OCI-M2 (cell line): ENCODE data around the gene COPB1.

ENCODE experiments used
- DNase-seq: peaks from one replicate; lab custom pipeline; 2025; ENCODE audit not compliant: unreplicated experiment; lab: John Stamatoyannopoulos, UW

Gene COPB1

DNA sequence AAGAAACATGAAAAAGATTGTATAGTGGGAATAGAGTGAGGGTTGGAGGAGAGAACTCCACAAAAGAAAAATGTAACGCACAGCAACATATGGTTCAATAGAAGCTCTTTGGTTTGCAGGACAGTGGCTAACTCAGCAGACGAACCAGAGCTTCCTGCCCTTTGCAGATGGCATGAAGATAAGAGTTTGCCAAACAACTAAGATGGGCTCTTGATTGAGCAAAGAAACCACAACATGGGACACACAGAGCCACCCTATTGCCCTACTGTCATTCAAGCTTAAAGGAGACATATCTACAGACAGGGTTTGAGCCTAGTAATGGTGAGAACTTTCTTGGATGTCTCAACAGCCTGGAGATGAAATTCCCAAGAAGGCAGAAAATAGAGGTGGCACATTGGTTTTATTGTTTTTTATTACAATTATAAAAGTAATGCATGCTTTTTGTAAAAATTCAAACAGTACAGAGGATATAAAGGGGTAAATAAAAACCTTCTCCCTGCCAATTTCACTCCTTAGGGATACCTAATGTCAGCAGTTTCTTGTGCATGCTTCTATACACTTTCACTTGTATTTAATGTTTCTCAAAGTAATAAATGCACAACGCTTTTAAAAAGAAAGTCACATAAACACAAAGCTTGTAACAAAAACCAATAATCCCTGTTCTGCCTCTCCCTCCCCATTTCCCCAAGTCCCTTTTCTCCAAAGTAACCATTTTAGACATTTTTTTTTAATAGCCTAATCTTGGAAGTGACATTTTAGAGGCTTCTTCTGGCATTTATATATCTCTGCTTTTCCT is 63.7 kb downstream of the COPB1 start:
- no peak for DNase-seq

DNA sequence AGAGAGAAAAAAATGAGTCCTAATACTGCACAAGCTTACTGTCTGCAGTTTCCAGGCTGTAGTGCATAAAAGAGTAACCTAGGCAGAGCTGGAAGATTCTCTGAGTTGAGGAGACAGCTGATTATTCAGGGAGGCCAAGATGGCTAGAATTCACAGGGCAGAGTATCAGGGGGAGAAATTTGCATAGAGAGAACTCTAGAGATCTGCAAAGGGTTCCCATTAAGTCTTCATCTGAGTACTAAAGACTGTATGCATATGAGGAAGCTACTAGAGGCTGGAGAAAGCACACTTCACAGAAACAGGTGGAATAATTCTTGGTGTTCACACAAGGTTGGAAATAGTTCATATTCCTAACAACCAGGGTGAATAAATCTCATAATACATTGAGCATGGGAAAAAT is 74.0 kb downstream of the COPB1 start:
- no peak for DNase-seq

DNA sequence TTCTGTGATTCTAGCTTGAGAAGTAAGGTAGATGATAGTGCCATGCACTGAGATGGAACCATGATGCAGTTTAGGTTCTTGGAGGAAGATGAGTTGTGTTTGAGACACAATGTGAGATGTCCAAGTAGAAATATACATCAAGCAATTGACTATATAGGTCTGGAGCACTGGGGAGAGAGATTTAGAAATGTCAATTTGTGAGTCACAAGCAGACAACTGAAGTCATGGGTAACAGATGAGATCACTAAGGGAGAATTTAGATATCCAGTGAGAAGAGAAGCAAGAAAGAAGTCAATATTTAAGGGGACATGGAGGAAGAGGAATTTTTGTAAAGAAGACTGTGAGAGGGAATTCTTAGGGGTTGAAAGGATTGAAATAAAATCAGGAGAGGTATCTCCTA is 75.5 kb downstream of the COPB1 start:
- no peak for DNase-seq

GRCh38 chr11:14423633-14424032 is 76.0 kb downstream of the COPB1 start:
- DNase-seq, result no peak

GRCh38 chr11:14422814-14423182 is 76.8 kb downstream of the COPB1 start:
- no peak for DNase-seq

- no peak for DNase-seq
These were observed 77.4 kb downstream of the COPB1 start for GRCh38 chr11:14422052-14422813.

DNA sequence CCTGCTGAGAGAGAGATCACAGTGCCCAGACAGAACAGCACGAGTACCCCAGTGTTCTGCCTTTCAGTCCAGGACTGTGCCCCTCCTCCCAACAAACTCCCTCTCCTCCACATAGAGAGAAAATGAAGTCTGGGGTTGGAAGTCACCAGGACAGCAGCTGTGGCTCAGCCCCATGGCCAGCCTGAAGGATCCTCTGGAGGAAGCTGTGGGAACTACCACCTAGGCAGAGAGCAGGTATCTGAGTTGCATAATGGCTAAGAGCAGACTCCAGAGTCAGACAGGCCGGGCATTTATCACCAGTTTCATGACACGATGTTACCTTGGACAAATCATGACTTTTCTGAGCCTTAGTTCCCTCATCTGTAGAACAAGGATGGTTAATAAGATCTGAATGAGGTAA is 79.4 kb downstream of the COPB1 start:
- DNase-seq, result no peak

DNA sequence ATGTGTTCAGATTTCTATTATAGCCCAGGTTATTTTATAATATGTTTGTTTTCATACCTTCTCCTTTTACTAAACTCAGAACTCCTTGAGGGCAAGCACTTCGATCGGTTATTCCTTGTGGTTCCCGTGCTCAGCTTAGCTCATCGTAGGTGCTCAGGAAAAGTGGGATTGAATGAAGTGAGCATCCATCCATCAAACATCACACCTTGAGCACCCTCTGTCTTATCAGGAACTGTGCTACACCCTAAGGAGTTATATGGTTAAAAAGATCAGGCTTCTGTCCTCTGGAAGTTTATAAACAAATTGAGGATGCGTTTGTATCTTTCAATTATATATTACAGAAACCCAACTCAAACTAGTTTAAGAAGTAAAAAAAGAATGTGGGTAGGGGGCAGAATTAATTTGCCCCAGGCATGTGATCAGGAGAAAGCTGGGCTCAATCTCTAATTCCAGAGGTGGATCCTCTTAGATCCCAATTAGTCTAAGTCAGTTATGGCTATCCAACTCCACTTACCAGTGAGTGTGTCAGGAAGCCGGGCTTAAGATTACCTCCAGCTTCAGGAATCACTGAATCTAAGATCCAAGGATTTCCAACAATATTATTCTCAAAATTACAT is 80.7 kb downstream of the COPB1 start:
- no peak for DNase-seq

DNA sequence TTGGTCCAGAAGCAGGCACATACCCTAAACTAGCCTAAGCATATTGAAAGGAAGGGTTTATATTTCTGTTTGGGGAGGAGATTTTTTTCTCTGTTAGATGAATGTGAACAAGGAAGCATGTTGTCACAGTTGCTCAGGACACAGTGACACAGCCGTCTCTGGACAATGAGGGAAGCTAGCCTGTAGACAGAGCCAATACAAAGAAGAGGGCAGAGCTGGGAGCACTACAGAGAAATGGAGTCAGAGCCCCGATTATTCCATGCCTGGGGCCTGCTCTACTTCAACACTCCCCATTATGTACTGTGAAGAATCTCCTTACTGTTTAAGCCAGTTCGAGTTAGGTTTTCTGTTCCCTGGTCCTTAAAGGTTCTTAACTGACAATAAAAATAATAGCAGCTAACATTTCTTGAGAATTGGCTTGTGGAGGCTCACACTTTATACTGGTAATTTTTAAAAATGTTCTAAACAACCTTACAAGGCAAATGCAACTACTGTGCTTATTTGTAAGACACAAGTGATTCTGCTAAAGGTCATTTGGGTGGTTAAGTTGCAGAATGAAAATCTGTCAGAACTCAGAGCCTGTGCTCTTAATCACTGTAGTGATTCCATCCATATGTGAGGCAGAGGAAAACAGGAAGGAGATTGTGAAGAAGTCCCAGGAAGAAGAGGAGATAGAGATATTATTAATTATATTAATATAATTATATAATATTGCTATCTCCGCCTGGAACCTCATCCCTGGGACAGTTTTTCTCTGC is 81.8 kb downstream of the COPB1 start:
- no peak for DNase-seq

- no peak for DNase-seq
These were observed 82.4 kb downstream of the COPB1 start for GRCh38 chr11:14417186-14417585.

DNA sequence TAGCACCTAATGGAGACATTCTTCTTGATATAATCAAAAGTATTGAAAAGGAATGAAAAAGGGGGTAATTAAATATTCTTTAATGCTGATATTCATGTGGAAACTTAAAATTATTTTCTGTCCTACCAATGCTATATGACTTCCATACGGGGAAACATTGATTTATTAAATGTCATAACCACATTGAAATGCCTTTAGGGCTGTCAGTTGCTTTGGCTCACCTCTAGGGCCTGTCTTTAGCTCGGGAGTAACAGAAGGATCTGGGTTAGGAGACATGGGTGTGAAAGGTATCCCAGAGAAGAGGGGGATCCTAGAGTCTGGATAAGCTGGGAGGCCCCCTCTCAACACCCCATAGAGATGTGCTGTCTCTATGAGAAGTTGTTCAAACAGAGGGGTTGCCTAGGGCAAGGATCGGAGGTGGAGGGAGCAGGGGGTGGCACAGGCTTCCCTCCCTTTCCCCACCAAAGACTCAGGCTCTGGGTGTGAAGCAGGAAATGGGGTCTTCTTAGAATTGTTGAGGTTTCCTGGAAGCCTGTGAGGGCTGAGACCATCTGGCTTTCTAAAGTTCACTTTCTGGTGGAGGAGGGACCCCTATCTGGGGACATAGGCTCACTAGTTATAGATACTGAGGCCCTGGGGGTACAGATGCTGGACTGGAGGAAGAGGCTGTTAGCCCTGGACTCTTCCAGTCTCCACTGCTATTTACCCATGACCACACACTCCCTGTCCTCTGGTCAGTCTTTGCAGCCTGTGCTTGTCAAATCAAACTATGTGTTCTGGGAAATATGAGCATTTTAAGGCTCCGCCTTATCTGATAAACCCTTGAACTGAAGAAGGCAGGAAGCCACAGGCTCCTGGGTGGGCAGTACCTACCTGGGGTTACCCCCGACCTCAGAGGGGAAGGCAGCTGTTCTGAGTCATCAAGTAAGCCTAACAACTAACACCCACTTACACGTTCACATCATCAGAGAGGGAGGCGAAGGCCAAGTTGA is 84.8 kb downstream of the COPB1 start:
- DNase-seq, result no peak

DNA sequence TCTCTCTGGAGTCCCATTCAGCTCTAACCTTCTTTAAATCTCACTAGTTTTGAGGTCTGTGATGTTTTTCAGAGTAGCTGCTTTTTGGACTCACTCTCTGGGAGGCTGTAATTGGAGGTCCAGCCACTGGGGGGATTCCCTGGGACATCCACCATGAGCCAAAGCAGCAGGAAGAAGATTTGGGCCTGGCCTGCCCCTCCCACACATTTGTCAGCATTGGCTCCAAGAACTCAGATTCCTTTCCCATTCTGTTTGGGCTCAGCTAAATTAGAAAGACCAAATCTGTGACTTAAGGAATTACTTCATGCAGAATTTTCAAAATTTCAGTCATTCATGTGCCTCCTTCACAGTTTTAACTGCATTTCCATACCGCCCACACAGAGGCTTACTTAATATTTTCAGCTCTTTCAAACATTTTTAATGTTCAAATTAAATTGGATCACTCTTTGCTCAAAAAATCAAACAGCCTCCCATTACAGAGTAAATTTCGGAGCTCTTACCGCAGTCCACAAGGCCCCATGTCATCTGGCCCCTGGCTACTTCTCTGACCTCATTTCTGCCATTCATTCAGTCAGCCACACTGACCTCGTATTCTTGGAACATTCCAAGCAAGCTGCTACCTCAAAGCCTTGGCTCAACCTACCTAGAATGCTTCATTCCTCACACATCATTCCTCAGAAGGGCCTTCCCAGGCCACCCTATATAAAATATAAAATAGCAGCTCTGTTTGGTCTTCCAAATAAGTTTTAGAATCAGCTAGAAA is 86.1 kb downstream of the COPB1 start:
- no peak for DNase-seq

DNA sequence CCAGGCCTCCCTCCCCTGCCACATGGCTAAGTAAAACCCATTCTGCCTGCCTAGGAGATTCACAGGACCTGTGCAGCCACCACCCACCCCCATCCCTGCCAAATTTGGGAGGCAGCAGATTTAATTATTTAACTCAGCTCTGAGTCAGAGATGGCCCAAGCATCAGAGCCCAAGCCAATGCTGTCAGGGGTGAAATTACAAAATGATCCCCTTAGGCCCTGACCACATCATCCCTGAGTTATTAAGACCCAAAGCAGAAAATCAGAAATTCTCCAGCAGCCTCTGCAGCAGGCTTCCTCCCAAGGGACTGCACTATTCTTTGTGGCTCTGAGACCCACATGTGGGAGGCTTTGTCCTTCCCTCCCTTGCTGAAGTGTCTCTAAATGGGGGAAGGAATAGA is 87.8 kb downstream of the COPB1 start:
- DNase-seq, result no peak

GRCh38 chr11:14409891-14410290 is 89.7 kb downstream of the COPB1 start:
- no peak for DNase-seq

GRCh38 chr11:14408612-14409011 is 91.0 kb downstream of the COPB1 start:
- no peak for DNase-seq
